SK-N-SH (cell line): ENCODE measurements around the gene MRPL21. TPM values are rescaled to one million over a fixed set of nuclear protein-coding genes. Genes with fewer than 3 reads are reported as not detected.

Experiments
- CTCF ChIA-PET: fragments of 300-600, 350-600 bp; formaldehyde crosslinking; extraction: SDS; loops from one replicate; lab custom pipeline; 2021; lab: Yijun Ruan, JAX
- POLR2A ChIA-PET: fragments of 350-600 bp; sonication (Branson Sonifier 250); formaldehyde crosslinking; extraction: SDS; loops from one replicate; lab custom pipeline; 2020; ENCODE audit warnings: antibody characterized with exemption, inconsistent platforms; lab: Yijun Ruan, JAX
- DNase-seq: peaks from one replicate; pipeline ENCODE4 v3.0.0; 2012
- H2AFZ ChIP-seq: fragments of 200-600 bp; sonication (generic); 2 replicates; pipeline ENCODE4 v1.8.1; 2016; ENCODE audit warnings: antibody characterized with exemption, mild to moderate bottlenecking, low read depth
- H3F3A ChIP-seq: fragments of 200-600 bp; sonication (generic); replicated peaks from 2 replicates; pipeline ENCODE3; 2016; ENCODE audit warnings: antibody characterized with exemption, mild to moderate bottlenecking; ENCODE audit not compliant: insufficient read depth
- H3K27ac ChIP-seq, 2 experiments: fragments of 200-500 bp in 1 of 2; fragments of 200-600 bp in 1 of 2; sonication (Bioruptor generic) in 1 of 2; sonication (generic), shearing (Covaris generic) in 1 of 2; 2 replicates each; pipeline versions ENCODE4 v1.5.1 to v1.6.1; 2014 to 2016; ENCODE audit warnings: low read depth in 2 of 2, inconsistent platforms in 1 of 2, low read length in 1 of 2, mild to moderate bottlenecking in 1 of 2, mixed read lengths in 1 of 2
- H3K27me3 ChIP-seq: fragments of 200-600 bp; sonication (generic), shearing (Covaris generic); 2 replicates; pipeline ENCODE4 v1.6.1; 2016; ENCODE audit warnings: mixed run types; ENCODE audit not compliant: insufficient read depth
- H3K36me3 ChIP-seq, 2 experiments: fragments of 200-500 bp in 1 of 2; fragments of 200-600 bp in 1 of 2; sonication (Bioruptor generic) in 1 of 2; sonication (generic) in 1 of 2; replicated peaks in 1 of 2; 2 replicates each; pipeline versions ENCODE3 to v1.5.1; 2014 to 2016; ENCODE audit warnings: low read length in 1 of 2, mild to moderate bottlenecking in 1 of 2; ENCODE audit not compliant: insufficient read depth in 2 of 2, control insufficient read depth in 1 of 2
- H3K4me1 ChIP-seq, 2 experiments: fragments of 200-500 bp in 1 of 2; fragments of 200-600 bp in 1 of 2; sonication (Bioruptor generic) in 1 of 2; sonication (generic), shearing (Covaris generic) in 1 of 2; 2 replicates each; pipeline versions ENCODE4 v1.5.1 to v1.6.1; 2014 to 2016; ENCODE audit warnings: low read depth in 1 of 2, low read length in 1 of 2, mixed run types in 1 of 2; ENCODE audit not compliant: insufficient read depth in 2 of 2, control insufficient read depth in 1 of 2
- H3K4me2 ChIP-seq: fragments of 200-600 bp; sonication (generic), shearing (Covaris generic); 2 replicates; pipeline ENCODE4 v1.6.1; 2017; ENCODE audit warnings: mixed run types
- H3K4me3 ChIP-seq, 2 experiments: fragments of 200-500 bp in 1 of 2; fragments of 200-600 bp in 1 of 2; sonication (Bioruptor generic) in 1 of 2; sonication (generic), shearing (Covaris generic) in 1 of 2; 2 replicates each; pipeline versions ENCODE4 v1.5.1 to v1.8.1; 2014 to 2016; ENCODE audit warnings: low read depth in 2 of 2, inconsistent platforms in 1 of 2, low read length in 1 of 2, mild to moderate bottlenecking in 1 of 2, mixed read lengths in 1 of 2, moderate library complexity in 1 of 2
- H3K79me2 ChIP-seq: fragments of 200-600 bp; sonication (generic); 2 replicates; pipeline ENCODE4 v1.8.1; 2017; ENCODE audit warnings: mild to moderate bottlenecking; ENCODE audit not compliant: insufficient read depth
- H3K9ac ChIP-seq: fragments of 200-600 bp; sonication (generic); 2 replicates; pipeline ENCODE4 v1.6.1; 2017; ENCODE audit warnings: mixed run types
- H3K9me2 ChIP-seq: fragments of 200-600 bp; sonication (generic); 2 replicates; pipeline ENCODE4 v1.6.1; 2017; ENCODE audit warnings: mixed run types
- H3K9me3 ChIP-seq: fragments of 200-600 bp; sonication (generic); 2 replicates; pipeline ENCODE4 v1.6.1; 2017; ENCODE audit warnings: mixed run types, mild to moderate bottlenecking, moderate library complexity
- H4K20me1 ChIP-seq: fragments of 200-600 bp; sonication (generic); 2 replicates; pipeline ENCODE4 v1.6.1; 2017; ENCODE audit warnings: mild to moderate bottlenecking, mixed run types; ENCODE audit not compliant: insufficient read depth
- CHD2 ChIP-seq: fragments of 150-350 bp; IDR thresholded peaks from 2 replicates; pipeline ENCODE4 v1.6.1; 2018; ENCODE audit warnings: low read length; ENCODE audit not compliant: partially characterized antibody
- EZH2phosphoT487 ChIP-seq: fragments of 200-600 bp; sonication (generic); IDR thresholded peaks from 2 replicates; pipeline ENCODE4 v1.6.1; 2017; ENCODE audit warnings: low read depth, mixed run types, mild to moderate bottlenecking, antibody characterized with exemption, moderate library complexity, borderline replicate concordance
- FOXJ3 ChIP-seq: sonication (generic); formaldehyde crosslinking; IDR thresholded peaks from 2 replicates; pipeline ENCODE4 v1.5.1; 2020; ENCODE audit warnings: mild to moderate bottlenecking, missing genetic modification reagents
- JUND ChIP-seq: IDR thresholded peaks from 2 replicates; pipeline ENCODE4 v1.4.0; 2012
- MXI1 ChIP-seq: IDR thresholded peaks from 2 replicates; pipeline ENCODE4 v1.6.1; 2012; ENCODE audit warnings: mild to moderate bottlenecking, low read depth, low read length, improper control_type of control experiment
- NFIC ChIP-seq: IDR thresholded peaks from 2 replicates; pipeline ENCODE4 v1.4.0; 2012; ENCODE audit warnings: borderline replicate concordance
- NRF1 ChIP-seq: IDR thresholded peaks from 2 replicates; pipeline ENCODE4 v1.6.1; 2012; ENCODE audit warnings: low read depth, mild to moderate bottlenecking, low read length
- RCOR1 ChIP-seq: fragments of 150-350 bp; IDR thresholded peaks from 2 replicates; pipeline ENCODE4 v1.6.1; 2017; ENCODE audit warnings: antibody characterized with exemption, low read length
- RFX5 ChIP-seq: IDR thresholded peaks from 2 replicates; pipeline ENCODE4 v1.6.1; 2012; ENCODE audit warnings: mild to moderate bottlenecking, improper control_type of control experiment, low read length
- SMC3 ChIP-seq: IDR thresholded peaks from 2 replicates; pipeline ENCODE4 v1.6.1; 2012; ENCODE audit warnings: low read depth, low read length, improper control_type of control experiment
- YY1 ChIP-seq: IDR thresholded peaks from 2 replicates; pipeline ENCODE4 v1.4.0; 2012; ENCODE audit warnings: low read depth, mild to moderate bottlenecking
- WGBS: methylation state at CpG from one replicate; pipeline ENCODE4 v1.1.6; 2017; ENCODE audit warnings: low lambda C conversion rate; 5-methylcytosine and 5-hydroxymethylcytosine counted together
- polyA plus RNA-seq, 3 experiments: library from polyadenylated mRNA; depleted of rRNA; stranded (reverse); fragments of >200 nt; gene quantifications; 2 replicates each; pipeline ENCODE4 v1.2.3, GENCODE V29; 2012
- TF ChIP-seq, protein P1 (sequence below): fragments of 200-600 bp; sonication (generic); IDR thresholded peaks from 2 replicates; pipeline ENCODE4 v1.6.1; 2017; ENCODE audit warnings: antibody characterized with exemption, mild to moderate bottlenecking, moderate library complexity
- TF ChIP-seq, protein P2 (sequence below): IDR thresholded peaks from 2 replicates; pipeline ENCODE4 v1.4.0; 2012; ENCODE audit warnings: low read depth
- TF ChIP-seq, protein P3 (sequence below): fragments of 150-350 bp; IDR thresholded peaks from 2 replicates; pipeline ENCODE4 v1.6.1; 2016; ENCODE audit warnings: mild to moderate bottlenecking, low read depth, low read length
- TF ChIP-seq, protein P4 (sequence below): IDR thresholded peaks from 2 replicates; pipeline ENCODE4 v1.4.0; 2012; ENCODE audit warnings: low read depth, borderline replicate concordance
- TF ChIP-seq, protein P5 (sequence below): IDR thresholded peaks from 2 replicates; pipeline ENCODE4 v1.6.1; 2012; ENCODE audit warnings: mild to moderate bottlenecking, low read depth, low read length, moderate library complexity
- TF ChIP-seq, protein P6 (sequence below): fragments of 150-350 bp; IDR thresholded peaks from 2 replicates; pipeline ENCODE4 v1.6.1; 2017; ENCODE audit warnings: antibody characterized with exemption, low read length, low read depth, borderline replicate concordance
- TF ChIP-seq, protein P7 (sequence below): IDR thresholded peaks from 2 replicates; pipeline ENCODE4 v1.4.0; 2012; ENCODE audit warnings: low read depth, borderline replicate concordance

Gene MRPL21
- polyA plus RNA-seq, 1 of the 3 experiments (the other 2 are of a cell fraction), result 125 TPM

DNA sequence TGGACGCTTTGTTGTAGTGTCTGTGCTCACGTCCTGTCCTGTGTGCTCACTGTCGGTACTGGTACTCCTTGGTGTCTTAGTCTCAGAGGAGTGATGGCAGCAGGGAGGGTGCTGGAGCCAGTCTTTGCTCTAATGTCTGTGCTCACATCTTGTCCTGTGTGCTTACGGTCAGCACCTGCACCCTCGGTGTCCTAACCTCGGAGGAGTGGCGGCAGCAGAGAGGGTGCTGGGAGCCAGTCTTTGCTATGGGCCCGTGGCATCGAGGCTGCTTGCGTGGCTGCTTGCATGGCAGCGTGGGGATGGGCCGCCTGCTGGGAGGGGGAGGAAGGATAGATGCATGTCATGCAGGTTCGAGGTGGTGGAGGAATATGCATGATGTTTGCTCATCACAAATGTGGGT is 12.8 kb upstream of the MRPL21 start:
- Histone ChIP-seq H3K79me2 (no peaks in the 10 kb centered on the region), H3K4me1 (no peaks in the 10 kb centered on the region), H3K9ac (no peak overlapping the region), H3F3A (no peaks in the 10 kb centered on the region), H3K27me3 (no peaks in the 10 kb centered on the region), H3K4me3 (no peak overlapping the region), H3K4me2 (no peak overlapping the region), H3K36me3 (peaks cover 20 to 33% of the 10 kb centered on the region in 2 experiments), H3K27ac (no peak overlapping the region), H3K9me3 (no peaks in the 10 kb centered on the region)
- ChIA-PET CTCF (no interaction called here), POLR2A (no interaction called here)
- 86% methylated on average over 13 of the region's 13 CpGs for WGBS
- TF ChIP-seq RFX5 (no peak), CHD2 (no peak), YY1 (no peak), MXI1 (no peak), SMC3 (no peak), NFIC (no peak), FOXJ3 (CRISPR knock-in tag) (no peak), JUND (no peak), RCOR1 (no peak), NRF1 (no peak), EZH2phosphoT487 (no peak)
- TF ChIP-seq, protein P1, sequence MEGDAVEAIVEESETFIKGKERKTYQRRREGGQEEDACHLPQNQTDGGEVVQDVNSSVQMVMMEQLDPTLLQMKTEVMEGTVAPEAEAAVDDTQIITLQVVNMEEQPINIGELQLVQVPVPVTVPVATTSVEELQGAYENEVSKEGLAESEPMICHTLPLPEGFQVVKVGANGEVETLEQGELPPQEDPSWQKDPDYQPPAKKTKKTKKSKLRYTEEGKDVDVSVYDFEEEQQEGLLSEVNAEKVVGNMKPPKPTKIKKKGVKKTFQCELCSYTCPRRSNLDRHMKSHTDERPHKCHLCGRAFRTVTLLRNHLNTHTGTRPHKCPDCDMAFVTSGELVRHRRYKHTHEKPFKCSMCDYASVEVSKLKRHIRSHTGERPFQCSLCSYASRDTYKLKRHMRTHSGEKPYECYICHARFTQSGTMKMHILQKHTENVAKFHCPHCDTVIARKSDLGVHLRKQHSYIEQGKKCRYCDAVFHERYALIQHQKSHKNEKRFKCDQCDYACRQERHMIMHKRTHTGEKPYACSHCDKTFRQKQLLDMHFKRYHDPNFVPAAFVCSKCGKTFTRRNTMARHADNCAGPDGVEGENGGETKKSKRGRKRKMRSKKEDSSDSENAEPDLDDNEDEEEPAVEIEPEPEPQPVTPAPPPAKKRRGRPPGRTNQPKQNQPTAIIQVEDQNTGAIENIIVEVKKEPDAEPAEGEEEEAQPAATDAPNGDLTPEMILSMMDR, result no peak
- TF ChIP-seq, protein P2, sequence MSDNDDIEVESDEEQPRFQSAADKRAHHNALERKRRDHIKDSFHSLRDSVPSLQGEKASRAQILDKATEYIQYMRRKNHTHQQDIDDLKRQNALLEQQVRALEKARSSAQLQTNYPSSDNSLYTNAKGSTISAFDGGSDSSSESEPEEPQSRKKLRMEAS, result no peak
- TF ChIP-seq, protein P3, sequence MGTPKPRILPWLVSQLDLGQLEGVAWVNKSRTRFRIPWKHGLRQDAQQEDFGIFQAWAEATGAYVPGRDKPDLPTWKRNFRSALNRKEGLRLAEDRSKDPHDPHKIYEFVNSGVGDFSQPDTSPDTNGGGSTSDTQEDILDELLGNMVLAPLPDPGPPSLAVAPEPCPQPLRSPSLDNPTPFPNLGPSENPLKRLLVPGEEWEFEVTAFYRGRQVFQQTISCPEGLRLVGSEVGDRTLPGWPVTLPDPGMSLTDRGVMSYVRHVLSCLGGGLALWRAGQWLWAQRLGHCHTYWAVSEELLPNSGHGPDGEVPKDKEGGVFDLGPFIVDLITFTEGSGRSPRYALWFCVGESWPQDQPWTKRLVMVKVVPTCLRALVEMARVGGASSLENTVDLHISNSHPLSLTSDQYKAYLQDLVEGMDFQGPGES, result no peak
- TF ChIP-seq, protein P4, sequence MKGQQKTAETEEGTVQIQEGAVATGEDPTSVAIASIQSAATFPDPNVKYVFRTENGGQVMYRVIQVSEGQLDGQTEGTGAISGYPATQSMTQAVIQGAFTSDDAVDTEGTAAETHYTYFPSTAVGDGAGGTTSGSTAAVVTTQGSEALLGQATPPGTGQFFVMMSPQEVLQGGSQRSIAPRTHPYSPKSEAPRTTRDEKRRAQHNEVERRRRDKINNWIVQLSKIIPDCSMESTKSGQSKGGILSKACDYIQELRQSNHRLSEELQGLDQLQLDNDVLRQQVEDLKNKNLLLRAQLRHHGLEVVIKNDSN, result no peak
- TF ChIP-seq, protein P5, sequence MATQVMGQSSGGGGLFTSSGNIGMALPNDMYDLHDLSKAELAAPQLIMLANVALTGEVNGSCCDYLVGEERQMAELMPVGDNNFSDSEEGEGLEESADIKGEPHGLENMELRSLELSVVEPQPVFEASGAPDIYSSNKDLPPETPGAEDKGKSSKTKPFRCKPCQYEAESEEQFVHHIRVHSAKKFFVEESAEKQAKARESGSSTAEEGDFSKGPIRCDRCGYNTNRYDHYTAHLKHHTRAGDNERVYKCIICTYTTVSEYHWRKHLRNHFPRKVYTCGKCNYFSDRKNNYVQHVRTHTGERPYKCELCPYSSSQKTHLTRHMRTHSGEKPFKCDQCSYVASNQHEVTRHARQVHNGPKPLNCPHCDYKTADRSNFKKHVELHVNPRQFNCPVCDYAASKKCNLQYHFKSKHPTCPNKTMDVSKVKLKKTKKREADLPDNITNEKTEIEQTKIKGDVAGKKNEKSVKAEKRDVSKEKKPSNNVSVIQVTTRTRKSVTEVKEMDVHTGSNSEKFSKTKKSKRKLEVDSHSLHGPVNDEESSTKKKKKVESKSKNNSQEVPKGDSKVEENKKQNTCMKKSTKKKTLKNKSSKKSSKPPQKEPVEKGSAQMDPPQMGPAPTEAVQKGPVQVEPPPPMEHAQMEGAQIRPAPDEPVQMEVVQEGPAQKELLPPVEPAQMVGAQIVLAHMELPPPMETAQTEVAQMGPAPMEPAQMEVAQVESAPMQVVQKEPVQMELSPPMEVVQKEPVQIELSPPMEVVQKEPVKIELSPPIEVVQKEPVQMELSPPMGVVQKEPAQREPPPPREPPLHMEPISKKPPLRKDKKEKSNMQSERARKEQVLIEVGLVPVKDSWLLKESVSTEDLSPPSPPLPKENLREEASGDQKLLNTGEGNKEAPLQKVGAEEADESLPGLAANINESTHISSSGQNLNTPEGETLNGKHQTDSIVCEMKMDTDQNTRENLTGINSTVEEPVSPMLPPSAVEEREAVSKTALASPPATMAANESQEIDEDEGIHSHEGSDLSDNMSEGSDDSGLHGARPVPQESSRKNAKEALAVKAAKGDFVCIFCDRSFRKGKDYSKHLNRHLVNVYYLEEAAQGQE, result no peak
- TF ChIP-seq, protein P6, sequence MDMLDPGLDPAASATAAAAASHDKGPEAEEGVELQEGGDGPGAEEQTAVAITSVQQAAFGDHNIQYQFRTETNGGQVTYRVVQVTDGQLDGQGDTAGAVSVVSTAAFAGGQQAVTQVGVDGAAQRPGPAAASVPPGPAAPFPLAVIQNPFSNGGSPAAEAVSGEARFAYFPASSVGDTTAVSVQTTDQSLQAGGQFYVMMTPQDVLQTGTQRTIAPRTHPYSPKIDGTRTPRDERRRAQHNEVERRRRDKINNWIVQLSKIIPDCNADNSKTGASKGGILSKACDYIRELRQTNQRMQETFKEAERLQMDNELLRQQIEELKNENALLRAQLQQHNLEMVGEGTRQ, result no peak
- TF ChIP-seq, protein P7, sequence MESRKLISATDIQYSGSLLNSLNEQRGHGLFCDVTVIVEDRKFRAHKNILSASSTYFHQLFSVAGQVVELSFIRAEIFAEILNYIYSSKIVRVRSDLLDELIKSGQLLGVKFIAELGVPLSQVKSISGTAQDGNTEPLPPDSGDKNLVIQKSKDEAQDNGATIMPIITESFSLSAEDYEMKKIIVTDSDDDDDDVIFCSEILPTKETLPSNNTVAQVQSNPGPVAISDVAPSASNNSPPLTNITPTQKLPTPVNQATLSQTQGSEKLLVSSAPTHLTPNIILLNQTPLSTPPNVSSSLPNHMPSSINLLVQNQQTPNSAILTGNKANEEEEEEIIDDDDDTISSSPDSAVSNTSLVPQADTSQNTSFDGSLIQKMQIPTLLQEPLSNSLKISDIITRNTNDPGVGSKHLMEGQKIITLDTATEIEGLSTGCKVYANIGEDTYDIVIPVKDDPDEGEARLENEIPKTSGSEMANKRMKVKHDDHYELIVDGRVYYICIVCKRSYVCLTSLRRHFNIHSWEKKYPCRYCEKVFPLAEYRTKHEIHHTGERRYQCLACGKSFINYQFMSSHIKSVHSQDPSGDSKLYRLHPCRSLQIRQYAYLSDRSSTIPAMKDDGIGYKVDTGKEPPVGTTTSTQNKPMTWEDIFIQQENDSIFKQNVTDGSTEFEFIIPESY, result no peak
- TF ChIP-seq, all 33 proteins: peak for 0
- no peak for DNase-seq
- Histone ChIP-seq H2AFZ (no peak overlapping the region), H4K20me1 (no peaks in the 10 kb centered on the region), H3K9me2 (no peaks in the 10 kb centered on the region)
